Stromal cell of bone marrow (primary cell): ENCODE measurements around the gene MIF4GD.
"Not testable (repeated sequence)": the region's sequence is repeated elsewhere in the genome, so short reads cannot be mapped to it uniquely, and the experiment has no call there.

Experiments
- DNase-seq: peaks from one replicate; pipeline ENCODE4 v3.0.0-alpha.2; 2012; ENCODE audit warnings: low read depth

The MIF4GD gene

GRCh38 chr17:75288359-75288758 is 17.3 kb upstream of the MIF4GD start:
- DNase-seq = no peak

- no peak for DNase-seq
These were observed 16.2 kb upstream of the MIF4GD start for GRCh38 chr17:75287221-75287620.

DNA sequence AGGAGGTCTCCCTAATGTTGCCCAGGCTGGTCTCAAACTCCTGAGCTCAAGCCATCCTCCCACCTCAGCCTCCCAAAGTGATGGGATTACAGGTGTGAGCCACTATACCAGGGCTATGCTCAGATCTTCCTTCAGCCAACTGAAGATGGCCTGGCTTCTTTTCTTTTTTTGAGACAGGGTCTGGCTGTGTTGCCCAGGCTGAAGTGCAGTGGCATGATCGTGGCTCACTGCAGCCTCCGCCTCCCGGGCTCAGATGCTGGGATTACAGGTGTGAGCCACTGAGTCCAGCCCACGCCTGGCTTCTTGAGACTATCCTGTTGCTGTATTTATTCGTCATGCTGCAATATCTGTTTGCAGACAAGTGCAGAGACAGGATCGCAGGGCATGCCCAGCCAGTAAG is 14.1 kb upstream of the MIF4GD start:
- DNase-seq = no peak

DNA sequence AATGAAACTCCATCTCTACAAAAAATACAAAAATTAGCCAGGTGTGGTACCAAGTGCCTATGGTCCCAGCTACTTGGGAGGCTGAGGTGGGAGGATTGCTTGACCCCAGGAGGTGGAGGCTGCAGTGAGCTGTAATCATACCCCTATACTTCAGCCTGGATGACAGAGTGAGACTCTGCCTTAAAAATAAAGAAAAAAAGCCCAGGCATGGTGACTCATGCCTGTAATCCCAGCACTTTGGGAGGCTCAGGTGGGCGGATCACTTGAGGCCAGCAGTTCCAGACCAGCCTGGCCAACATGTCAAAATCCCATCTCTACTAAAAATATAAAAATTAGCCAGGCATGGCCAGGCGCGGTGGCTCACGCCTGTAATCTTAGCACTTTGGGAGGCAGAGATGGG is 9.2 kb upstream of the MIF4GD start:
- DNase-seq = not testable (repeated sequence)

GRCh38 chr17:75277664-75278071 is 6.6 kb upstream of the MIF4GD start:
- DNase-seq = peak; percentile 19

- peak; percentile 65 for DNase-seq
These were observed 3.1 kb upstream of the MIF4GD start for GRCh38 chr17:75273977-75274708.

- no peak for DNase-seq
These were observed 1.8 kb upstream of the MIF4GD start for GRCh38 chr17:75272848-75273184.

- peak; percentile 38 for DNase-seq
These were observed 1.2 kb upstream of the MIF4GD start for GRCh38 chr17:75271955-75272847.

GRCh38 chr17:75271233-75271954 is 363 bp upstream of the MIF4GD start:
- DNase-seq = peak; percentile 40

- DNase-seq = peak; percentile 36
These were observed 639 bp downstream of the MIF4GD start for GRCh38 chr17:75270218-75270965.

DNA sequence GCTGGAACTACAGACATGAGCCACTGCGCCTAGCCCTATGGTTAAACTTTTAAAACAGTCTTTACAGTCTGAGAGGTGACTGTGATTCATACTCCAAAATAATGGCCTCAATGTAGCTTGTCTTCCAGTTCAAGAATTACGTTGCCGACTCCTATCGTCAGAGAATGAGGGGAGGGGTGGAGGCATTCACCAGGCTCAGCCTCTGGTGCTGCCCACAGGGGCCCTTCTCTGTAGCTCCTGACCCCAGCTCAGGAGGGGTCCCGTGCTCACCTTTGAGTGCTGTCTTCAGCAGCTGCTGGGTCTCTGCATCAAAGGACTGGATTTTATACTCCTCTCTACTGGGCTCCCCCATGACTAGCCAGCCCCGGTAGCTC is 1.2 kb downstream of the MIF4GD start:
- DNase-seq = no peak

DNA sequence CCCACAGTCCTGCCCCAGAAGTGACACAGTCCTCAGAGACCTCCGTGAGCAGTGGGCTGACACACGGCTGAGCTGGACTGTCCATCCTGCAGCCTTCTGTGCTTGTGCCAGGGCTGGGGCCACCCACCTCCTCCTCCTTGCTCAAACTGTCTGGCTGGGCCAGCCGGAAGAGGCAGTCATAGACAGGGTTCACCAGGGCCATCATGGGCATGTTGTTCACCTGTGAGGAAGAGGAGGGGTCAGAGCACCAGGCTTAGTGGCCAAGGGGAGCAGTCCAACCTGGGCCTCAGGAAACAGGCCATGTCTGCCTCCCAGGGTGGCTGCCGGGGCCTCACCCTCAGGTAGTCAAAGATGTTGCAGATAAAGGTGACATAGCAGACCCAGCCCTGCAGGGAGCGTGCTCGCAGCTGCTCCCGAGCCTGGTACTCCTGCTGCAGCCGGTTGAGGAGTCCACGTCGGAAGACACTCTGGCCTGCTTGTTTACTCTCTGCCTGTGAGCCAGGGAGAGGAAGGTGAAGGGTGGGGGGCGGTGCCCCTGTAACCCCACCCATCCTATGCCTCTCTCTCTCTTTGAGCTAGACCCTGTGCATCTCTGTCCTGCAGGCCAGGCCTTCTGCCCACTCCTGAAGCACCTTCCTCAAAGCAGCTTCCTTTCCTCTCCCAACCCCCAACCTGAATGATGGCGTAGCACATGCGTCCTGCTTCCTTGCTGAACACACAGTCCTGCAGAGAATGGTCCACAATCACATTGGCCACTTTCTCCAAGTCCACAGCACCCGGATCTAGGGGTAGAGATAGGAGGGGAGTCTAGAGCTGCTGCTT is 3.4 kb downstream of the MIF4GD start:
- no peak for DNase-seq

GRCh38 chr17:75267153-75267410 is 3.9 kb downstream of the MIF4GD start:
- DNase-seq = no peak

GRCh38 chr17:75266316-75267152 is 4.5 kb downstream of the MIF4GD start:
- DNase-seq = no peak

GRCh38 chr17:75265614-75266315 is 5.3 kb downstream of the MIF4GD start:
- no peak for DNase-seq

DNA sequence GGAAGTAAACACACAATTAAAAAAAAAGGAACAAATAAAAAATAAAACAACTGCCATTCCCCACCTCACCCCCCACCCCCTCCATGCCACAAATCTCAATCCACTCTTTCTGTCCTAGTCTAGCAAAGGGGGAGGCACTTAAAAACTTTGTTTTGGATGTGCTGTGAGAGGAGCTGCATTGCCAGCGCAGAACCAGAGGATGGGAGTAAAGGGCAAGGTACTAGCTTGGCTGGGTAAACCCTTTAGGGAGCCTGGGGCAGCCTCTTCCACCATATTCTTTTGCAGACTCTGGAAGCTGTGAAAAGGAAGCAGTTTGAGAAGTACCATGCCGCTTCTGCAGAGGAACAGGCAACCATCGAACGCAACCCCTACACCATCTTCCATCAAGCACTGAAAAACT is 8.0 kb downstream of the MIF4GD start:
- no peak for DNase-seq

GRCh38 chr17:75262112-75262606 is 8.9 kb downstream of the MIF4GD start:
- DNase-seq = no peak

DNA sequence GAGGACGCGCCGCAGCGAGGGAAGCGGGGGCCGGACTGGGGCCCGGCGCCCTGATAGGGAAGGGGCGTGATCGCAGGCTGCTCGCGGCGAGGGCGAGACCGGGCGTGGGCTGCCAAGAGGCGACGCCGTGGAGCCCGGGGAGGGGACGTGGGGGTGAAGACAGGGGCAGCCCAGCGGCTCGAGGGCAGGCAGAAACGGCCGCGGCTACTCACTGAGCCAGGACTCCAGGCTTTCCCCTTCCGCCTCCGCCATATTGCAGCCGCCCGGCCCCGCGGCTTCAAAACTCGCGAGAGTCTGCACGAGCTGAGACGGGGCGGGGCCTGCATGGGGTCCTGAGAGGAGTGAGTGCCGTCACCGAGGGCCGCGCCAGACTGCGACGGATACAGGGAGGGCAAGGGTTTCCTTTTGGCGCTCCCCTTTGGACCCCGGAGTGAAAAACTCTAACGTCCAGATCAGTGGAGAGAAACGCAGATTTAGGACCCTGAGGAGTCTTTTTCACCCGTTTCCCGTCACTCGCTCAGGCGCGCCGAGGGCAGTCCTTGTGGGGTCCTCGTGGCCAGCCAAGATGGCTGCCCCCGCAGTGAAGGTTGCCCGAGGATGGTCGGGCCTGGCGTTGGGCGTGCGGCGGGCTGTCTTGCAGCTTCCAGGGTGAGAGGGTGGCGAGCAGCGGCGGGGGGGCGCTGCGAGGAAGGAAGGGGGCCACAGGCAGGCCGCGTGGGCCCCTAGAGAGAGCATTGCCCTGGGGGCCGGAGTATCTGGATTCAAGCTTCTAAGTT is 9.5 kb downstream of the MIF4GD start, which contains the start of the genes GGA3 and MRPS7:
TSS of gene GGA3 (minus strand) at position 271 of the 776 bp plus-strand sequence. CDS start at position 252, 19 bp downstream.
TSS of gene MRPS7 (plus strand) at position 544 of the 776 bp plus-strand sequence. CDS start at position 566, 22 bp downstream.
- peak; percentile 86 for DNase-seq
